ENCODE measurements around the gene JMJD8.

DNA sequence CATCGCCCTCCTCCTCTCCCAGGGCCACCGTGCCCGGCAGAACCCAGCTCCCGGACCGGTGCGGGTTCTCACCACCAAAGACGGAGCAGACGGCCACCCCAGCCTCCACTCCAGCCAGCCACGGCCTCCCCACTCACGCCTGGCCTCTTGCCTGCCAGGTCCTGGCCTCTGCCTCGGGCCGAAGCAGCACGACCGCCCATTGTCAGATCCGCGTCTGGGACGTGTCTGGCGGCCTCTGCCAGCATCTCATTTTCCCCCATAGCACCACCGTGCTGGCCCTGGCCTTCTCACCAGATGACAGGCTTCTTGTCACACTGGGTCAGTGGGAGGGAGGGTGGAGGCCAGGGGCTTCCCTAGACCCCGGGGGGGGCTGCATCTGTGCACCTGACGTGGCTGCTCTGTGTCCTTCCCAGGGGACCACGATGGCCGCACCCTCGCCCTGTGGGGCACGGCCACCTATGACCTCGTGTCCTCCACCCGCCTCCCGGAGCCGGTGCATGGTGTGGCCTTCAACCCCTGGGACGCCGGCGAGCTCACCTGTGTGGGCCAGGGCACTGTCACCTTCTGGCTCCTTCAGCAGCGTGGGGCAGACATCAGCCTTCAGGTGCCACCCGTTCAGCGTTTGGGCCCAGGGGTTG, 22.8 kb downstream of the JMJD8 start:
- TF ChIP-seq, protein P1, sequence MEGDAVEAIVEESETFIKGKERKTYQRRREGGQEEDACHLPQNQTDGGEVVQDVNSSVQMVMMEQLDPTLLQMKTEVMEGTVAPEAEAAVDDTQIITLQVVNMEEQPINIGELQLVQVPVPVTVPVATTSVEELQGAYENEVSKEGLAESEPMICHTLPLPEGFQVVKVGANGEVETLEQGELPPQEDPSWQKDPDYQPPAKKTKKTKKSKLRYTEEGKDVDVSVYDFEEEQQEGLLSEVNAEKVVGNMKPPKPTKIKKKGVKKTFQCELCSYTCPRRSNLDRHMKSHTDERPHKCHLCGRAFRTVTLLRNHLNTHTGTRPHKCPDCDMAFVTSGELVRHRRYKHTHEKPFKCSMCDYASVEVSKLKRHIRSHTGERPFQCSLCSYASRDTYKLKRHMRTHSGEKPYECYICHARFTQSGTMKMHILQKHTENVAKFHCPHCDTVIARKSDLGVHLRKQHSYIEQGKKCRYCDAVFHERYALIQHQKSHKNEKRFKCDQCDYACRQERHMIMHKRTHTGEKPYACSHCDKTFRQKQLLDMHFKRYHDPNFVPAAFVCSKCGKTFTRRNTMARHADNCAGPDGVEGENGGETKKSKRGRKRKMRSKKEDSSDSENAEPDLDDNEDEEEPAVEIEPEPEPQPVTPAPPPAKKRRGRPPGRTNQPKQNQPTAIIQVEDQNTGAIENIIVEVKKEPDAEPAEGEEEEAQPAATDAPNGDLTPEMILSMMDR (optimal IDR thresholded peaks at IDR 0.05 in 1 of 3, IDR thresholded peaks at IDR 0.05 in 1 of 3, conservative IDR thresholded peaks at IDR 0.05 in 1 of 3; ENCODE audit: extremely low read depth in 1 of 3, insufficient read depth in 2 of 3, low read length in 3 of 3), result no peak
- no peak for TF ChIP-seq EZH2 (IDR thresholded peaks at IDR 0.05; ENCODE audit: low read length)

Data from keratinocyte (primary cell).